PFSK-1 (cell line): ENCODE measurements around the gene GNL1.

Experiments
- POLR2AphosphoS5 ChIP-seq: IDR thresholded peaks from 2 replicates; pipeline ENCODE4 v1.6.1; 2012; ENCODE audit warnings: low read depth, mild to moderate bottlenecking, control low read depth, low read length, moderate library complexity
- REST ChIP-seq, 2 experiments: IDR thresholded peaks; 2 replicates each; pipeline versions ENCODE4 v1.6.1 to v1.8.0; 2011 to 2012; ENCODE audit warnings: low read depth in 2 of 2, low read length in 2 of 2, control low read depth in 1 of 2, inconsistent platforms in 1 of 2, mild to moderate bottlenecking in 1 of 2, moderate library complexity in 1 of 2; ENCODE audit not compliant: insufficient read depth in 1 of 2
- SIN3A ChIP-seq: IDR thresholded peaks from 2 replicates; pipeline ENCODE4 v1.6.1; 2012; ENCODE audit warnings: mild to moderate bottlenecking, low read length, moderate library complexity, borderline replicate concordance; ENCODE audit not compliant: insufficient read depth
- TAF1 ChIP-seq: IDR thresholded peaks from 2 replicates; pipeline ENCODE4 v1.6.1; 2012; ENCODE audit warnings: low read length, control low read depth, borderline replicate concordance; ENCODE audit not compliant: insufficient read depth

DNA sequence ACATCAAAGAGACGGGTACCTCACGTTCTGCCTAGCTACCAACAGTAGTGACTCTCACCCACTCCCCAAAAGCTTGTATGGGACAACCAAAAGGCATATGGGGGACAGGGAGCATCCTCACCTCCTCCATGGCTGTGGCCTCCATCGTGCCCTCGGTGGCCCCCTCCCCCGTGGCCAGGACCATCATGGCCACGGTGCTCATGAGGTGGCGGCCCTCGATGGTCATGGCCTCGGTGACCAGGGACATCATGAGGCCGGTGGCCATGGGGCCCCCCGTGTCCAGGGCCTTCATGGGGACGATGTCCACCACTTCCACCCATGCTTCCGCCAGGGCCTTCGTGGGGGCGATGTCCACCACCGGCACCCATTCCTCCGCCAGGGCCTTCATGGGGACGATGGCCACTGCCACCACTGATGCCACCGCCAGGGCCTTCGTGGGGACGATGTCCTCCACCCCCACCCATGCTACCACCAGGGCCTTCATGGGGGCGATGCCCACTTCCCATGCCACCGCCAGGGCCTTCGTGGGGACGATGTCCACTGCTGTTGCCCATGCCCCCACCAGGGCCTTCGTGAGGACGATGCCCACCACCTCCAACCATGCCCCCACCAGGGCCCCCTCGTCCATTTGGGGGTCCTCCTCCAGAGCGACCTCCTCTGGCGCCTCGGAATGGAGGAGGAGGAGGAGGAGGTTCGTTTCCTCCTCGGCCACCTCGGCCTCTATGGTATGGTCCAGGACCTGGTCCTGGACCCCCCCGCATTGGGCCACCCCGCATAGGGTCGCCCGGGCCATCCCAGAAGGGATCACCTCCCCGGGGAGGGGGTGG lies 45.7 kb upstream of the GNL1 start:
- TF ChIP-seq TAF1 (no peak), REST (IDR thresholded peaks at IDR 0.05; ENCODE audit: insufficient read depth in 1 of 2, low read depth in 2 of 2, low read length in 2 of 2) (no peak), POLR2AphosphoS5 (peak; percentile 55; the same call in 1 of the 2 replicates), SIN3A (no peak)
